Prostate gland (tissue), 2 donors: Measurements from ENCODE around the gene PRMT3.

Experiments
- CTCF ChIP-seq, 4 experiments: fragments of 200-600 bp in 2 of 4; fragments of 450-650 bp in 2 of 4; sonication (generic) in 2 of 4; IDR thresholded peaks; 1 replicate in 3 of 4; 2 replicates in 1 of 4; pipeline ENCODE4 v1.5.1; 2016 to 2019; ENCODE audit warnings: antibody characterized with exemption in 4 of 4, mild to moderate bottlenecking in 2 of 4, moderate library complexity in 2 of 4
- POLR2A ChIP-seq: fragments of 450-650 bp; IDR thresholded peaks from one replicate; pipeline ENCODE4 v1.6.1; 2016; ENCODE audit warnings: antibody characterized with exemption, mild to moderate bottlenecking

- TF ChIP-seq CTCF (IDR thresholded peaks at IDR 0.05) (no peak), POLR2A (no peak)
Measured at GRCh38 chr11:20501252-20501651, 113.7 kb downstream of the PRMT3 start.
